Keratinocyte (primary cell): Measurements from ENCODE around the gene UXS1. TPM values are rescaled to one million over a fixed set of nuclear protein-coding genes. Genes with fewer than 3 reads are reported as not detected.
A peak's percentile ranks its signal among the peaks of the same experiment; 100 is the strongest.

ENCODE experiments used
- DNase-seq: peaks from one replicate; pipeline ENCODE4 v3.0.0-alpha.2; 2011; ENCODE audit warnings: low read depth, missing footprints, low spot score
- FAIRE-seq: peaks from 2 replicates; lab custom pipeline; 2011; peaks lifted over from hg19 to GRCh38; lab: Jason Lieb, UNC
- H2AFZ ChIP-seq: 2 replicates; pipeline ENCODE4 v1.6.0; 2012; ENCODE audit warnings: low read length, control low read depth, inconsistent platforms; ENCODE audit not compliant: control insufficient read depth
- H3K27ac ChIP-seq: 2 replicates; pipeline ENCODE4 v1.5.1; 2011; ENCODE audit warnings: low read length; ENCODE audit not compliant: control insufficient read depth, insufficient read depth
- H3K27me3 ChIP-seq: 3 replicates; pipeline ENCODE4 v1.6.0; 2011; ENCODE audit warnings: low read length; ENCODE audit not compliant: control insufficient read depth, insufficient read depth; ENCODE audit errors: extremely low read depth
- H3K36me3 ChIP-seq, 2 experiments: 2 replicates in 1 of 2; 3 replicates in 1 of 2; pipeline ENCODE4 v1.5.1; 2011; ENCODE audit warnings: low read length in 2 of 2, mild to moderate bottlenecking in 1 of 2; ENCODE audit not compliant: control insufficient read depth in 2 of 2, insufficient read depth in 2 of 2; ENCODE audit errors: extremely low read depth in 1 of 2
- H3K4me1 ChIP-seq: 3 replicates; pipeline ENCODE4 v1.5.1; 2011; ENCODE audit warnings: low read length; ENCODE audit not compliant: control insufficient read depth, insufficient read depth; ENCODE audit errors: extremely low read depth
- H3K4me2 ChIP-seq: 3 replicates; pipeline ENCODE4 v1.6.0; 2011; ENCODE audit warnings: low read depth, low read length; ENCODE audit not compliant: control insufficient read depth, insufficient read depth; ENCODE audit errors: extremely low read depth
- H3K4me3 ChIP-seq, 3 experiments: fragments of 200-600 bp in 1 of 3; sonication (generic) in 1 of 3; 2 replicates in 2 of 3; 3 replicates in 1 of 3; pipeline ENCODE4 v1.5.1; 2011 to 2016; ENCODE audit warnings: low read length in 3 of 3, mild to moderate bottlenecking in 3 of 3, control low read depth in 2 of 3, inconsistent platforms in 1 of 3, low read depth in 1 of 3, mixed read lengths in 1 of 3, mixed run types in 1 of 3, moderate library complexity in 1 of 3; ENCODE audit not compliant: control insufficient read depth in 2 of 3, insufficient read depth in 2 of 3; ENCODE audit errors: extremely low read depth in 1 of 3
- H3K79me2 ChIP-seq: 2 replicates; pipeline ENCODE4 v1.6.0; 2012; ENCODE audit warnings: low read length; ENCODE audit not compliant: control insufficient read depth, insufficient read depth
- H3K9ac ChIP-seq: 3 replicates; pipeline ENCODE4 v1.6.0; 2011; ENCODE audit warnings: low read length; ENCODE audit not compliant: control insufficient read depth, insufficient read depth; ENCODE audit errors: extremely low read depth
- H3K9me1 ChIP-seq: 3 replicates; pipeline ENCODE4 v1.6.0; 2011; ENCODE audit warnings: low read length; ENCODE audit not compliant: control insufficient read depth, insufficient read depth; ENCODE audit errors: extremely low read depth
- H3K9me3 ChIP-seq: 2 replicates; pipeline ENCODE4 v1.5.1; 2012; ENCODE audit warnings: low read depth, low read length; ENCODE audit not compliant: control insufficient read depth
- H4K20me1 ChIP-seq: 3 replicates; pipeline ENCODE4 v1.6.0; 2011; ENCODE audit warnings: low read length; ENCODE audit not compliant: control insufficient read depth, insufficient read depth; ENCODE audit errors: extremely low read depth
- EZH2 ChIP-seq: IDR thresholded peaks from one replicate; pipeline ENCODE4 v1.6.1; 2012; ENCODE audit warnings: inconsistent platforms, mild to moderate bottlenecking, low read length, moderate library complexity
- dilution Hi-C: fragments of 300-500 bp; cut with MboI; formaldehyde crosslinking; loops from one replicate; pipeline ENCODE4 v1.7.0; 2020; ENCODE audit warnings: low sequenced_read_pairs; ENCODE audit not compliant: extremely low pct_ligation_motif_present
- polyA plus RNA-seq, 5 experiments: library from polyadenylated mRNA; depleted of rRNA in 3 of 5; stranded (reverse) in 3 of 5; stranded (forward) in 1 of 5; unstranded in 1 of 5; fragments of >200 nt; gene quantifications; 1 replicate in 1 of 5; 2 replicates in 3 of 5; 3 replicates in 1 of 5; pipeline versions ENCODE4 v1.2.1 to v1.2.3, GENCODE V29; 2011 to 2012; ENCODE audit warnings: missing spikeins in 2 of 5, low read depth in 1 of 5, low replicate concordance in 1 of 5
- TF ChIP-seq, protein P1 (sequence below), 3 experiments: IDR thresholded peaks in 1 of 3; conservative IDR thresholded peaks in 1 of 3; optimal IDR thresholded peaks in 1 of 3; 2 replicates in 2 of 3; 3 replicates in 1 of 3; pipeline versions ENCODE3 to v1.5.1; 2011; ENCODE audit warnings: low read length in 3 of 3, mild to moderate bottlenecking in 3 of 3, moderate library complexity in 2 of 3, control low read depth in 1 of 3, inconsistent platforms in 1 of 3; ENCODE audit not compliant: insufficient read depth in 2 of 3; ENCODE audit errors: extremely low read depth in 1 of 3

The UXS1 gene
- polyA plus RNA-seq, 1 donor (not counting 4 experiments of a cell fraction or from before 2014, with no cell fraction given) = 43.5 TPM

DNA sequence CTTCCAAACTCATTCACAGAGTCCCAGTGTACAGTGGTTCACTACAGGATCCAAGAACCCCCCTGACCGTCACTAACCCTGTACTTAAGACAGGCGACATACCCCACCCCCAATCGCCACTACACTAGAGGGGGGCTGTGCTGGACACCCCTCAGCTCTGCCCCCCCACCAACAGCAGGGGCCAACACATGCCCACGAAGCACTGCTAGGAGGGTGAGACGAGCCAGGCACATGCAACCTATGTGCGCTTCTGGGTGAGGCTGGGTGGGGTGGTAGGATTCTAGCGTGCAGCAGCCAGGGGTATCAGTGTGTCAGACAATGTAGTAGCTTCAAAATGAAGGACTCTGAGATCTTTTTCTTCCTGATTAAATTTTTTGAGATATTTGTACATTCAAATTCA lies 67.8 kb downstream of the UXS1 start:
- Histone ChIP-seq H4K20me1 (no peaks in the 10 kb centered on the region), H3K9ac (no peak overlapping the region), H3K4me2 (no peak overlapping the region), H2AFZ (no peak overlapping the region), H3K36me3 (peaks cover 8 to 12% of the 10 kb centered on the region in 2 experiments), H3K9me3 (no peaks in the 10 kb centered on the region), H3K27ac (no peak overlapping the region), H3K4me3 (no peak overlapping the region), H3K27me3 (no peaks in the 10 kb centered on the region), H3K4me1 (peaks cover 20% of the 10 kb centered on the region), H3K79me2 (no peaks in the 10 kb centered on the region), H3K9me1 (no peaks in the 10 kb centered on the region)
- dilution Hi-C loops = no loop called here
- DNase-seq (no peak), FAIRE-seq (no peak)
- TF ChIP-seq, protein P1, sequence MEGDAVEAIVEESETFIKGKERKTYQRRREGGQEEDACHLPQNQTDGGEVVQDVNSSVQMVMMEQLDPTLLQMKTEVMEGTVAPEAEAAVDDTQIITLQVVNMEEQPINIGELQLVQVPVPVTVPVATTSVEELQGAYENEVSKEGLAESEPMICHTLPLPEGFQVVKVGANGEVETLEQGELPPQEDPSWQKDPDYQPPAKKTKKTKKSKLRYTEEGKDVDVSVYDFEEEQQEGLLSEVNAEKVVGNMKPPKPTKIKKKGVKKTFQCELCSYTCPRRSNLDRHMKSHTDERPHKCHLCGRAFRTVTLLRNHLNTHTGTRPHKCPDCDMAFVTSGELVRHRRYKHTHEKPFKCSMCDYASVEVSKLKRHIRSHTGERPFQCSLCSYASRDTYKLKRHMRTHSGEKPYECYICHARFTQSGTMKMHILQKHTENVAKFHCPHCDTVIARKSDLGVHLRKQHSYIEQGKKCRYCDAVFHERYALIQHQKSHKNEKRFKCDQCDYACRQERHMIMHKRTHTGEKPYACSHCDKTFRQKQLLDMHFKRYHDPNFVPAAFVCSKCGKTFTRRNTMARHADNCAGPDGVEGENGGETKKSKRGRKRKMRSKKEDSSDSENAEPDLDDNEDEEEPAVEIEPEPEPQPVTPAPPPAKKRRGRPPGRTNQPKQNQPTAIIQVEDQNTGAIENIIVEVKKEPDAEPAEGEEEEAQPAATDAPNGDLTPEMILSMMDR (optimal IDR thresholded peaks at IDR 0.05 in 1 of 3, IDR thresholded peaks at IDR 0.05 in 1 of 3, conservative IDR thresholded peaks at IDR 0.05 in 1 of 3; ENCODE audit: extremely low read depth in 1 of 3, insufficient read depth in 2 of 3, low read length in 3 of 3) = no peak
- no peak for TF ChIP-seq EZH2

DNA sequence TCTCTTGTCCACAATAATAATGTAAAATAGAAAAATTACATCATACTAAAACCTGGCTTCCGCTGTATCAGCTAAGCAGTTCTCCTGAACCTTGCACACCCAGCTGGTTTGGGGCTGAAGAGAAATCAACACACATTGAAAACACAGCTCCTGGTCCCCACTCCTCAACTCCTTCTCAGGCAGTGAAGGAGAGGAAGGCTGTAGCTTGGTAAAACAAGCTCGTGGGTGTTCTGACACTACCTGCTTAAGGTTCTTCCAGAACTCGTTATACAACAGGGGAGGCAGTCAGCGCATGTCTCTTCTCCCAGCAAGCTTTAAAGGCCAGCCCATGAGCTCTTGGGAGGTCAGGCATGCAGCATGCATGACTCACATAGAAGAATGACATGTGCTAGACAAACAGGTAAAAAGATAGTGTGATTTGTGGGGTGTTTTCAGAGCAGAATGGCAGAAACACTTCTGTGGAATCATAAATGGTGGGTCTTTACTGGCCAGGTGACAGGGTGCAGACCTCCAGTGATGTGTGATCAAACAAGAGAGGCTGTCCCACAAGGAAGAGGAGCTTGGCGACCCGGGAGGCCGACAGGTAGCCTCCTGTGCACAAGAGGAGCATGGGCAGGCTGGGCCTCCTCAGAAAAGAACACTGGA lies 69.1 kb downstream of the UXS1 start:
- H3K4me3 ChIP-seq = no peak overlapping the region
- TF ChIP-seq, protein P1 (optimal IDR thresholded peaks at IDR 0.05 in 1 of 3, IDR thresholded peaks at IDR 0.05 in 1 of 3, conservative IDR thresholded peaks at IDR 0.05 in 1 of 3; ENCODE audit: extremely low read depth in 1 of 3, insufficient read depth in 2 of 3, low read length in 3 of 3) = no peak
- TF ChIP-seq EZH2 = no peak
- H3K79me2 ChIP-seq = no peaks in the 10 kb centered on the region
- H3K9me3 ChIP-seq = no peaks in the 10 kb centered on the region
- peaks cover 12 to 18% of the 10 kb centered on the region in 2 experiments for H3K36me3 ChIP-seq
- no peaks in the 10 kb centered on the region for H3K27me3 ChIP-seq
- peak overlapping the region; percentile 76 for H2AFZ ChIP-seq
- H3K4me2 ChIP-seq = peak overlapping the region; percentile 35
- H3K9me1 ChIP-seq = no peaks in the 10 kb centered on the region
- dilution Hi-C loops = no loop called here
- peak overlapping the region; percentile 78 for H3K27ac ChIP-seq
- H4K20me1 ChIP-seq = no peaks in the 10 kb centered on the region
- DNase-seq (peak; percentile 36), FAIRE-seq (peak; percentile 84)
- H3K9ac ChIP-seq = peak overlapping the region; percentile 53
- H3K4me1 ChIP-seq = peaks cover 14% of the 10 kb centered on the region
